ENCODE results near the gene GRIK1.

The GRIK1 gene

DNA sequence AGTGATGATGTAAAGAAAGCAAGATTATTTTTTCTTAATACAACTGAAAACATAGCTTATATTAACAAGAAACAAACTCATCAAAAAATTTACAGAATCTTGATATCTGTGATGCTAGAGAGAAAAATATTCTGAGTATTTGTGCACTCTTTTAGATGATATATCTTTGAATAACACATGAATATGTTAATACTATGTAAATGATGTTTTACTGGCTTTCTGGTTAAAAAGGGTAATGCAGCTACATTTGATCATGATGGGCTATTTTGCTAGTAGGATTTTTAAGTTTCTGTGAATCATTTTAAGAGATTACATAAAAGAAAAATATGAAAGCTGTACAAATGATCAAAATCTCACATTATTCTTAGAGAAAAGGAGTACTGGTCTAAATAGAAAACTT is 114.5 kb downstream of the GRIK1 start:
- no peak overlapping the region for H3K27ac ChIP-seq (ENCODE audit: low read depth, low read length)
- no peaks in the 10 kb centered on the region for H3K27me3 ChIP-seq (ENCODE audit: control insufficient read depth in 5 of 5, insufficient read depth in 4 of 5, low read length in 5 of 5)
- no peak overlapping the region for H3K9ac ChIP-seq (ENCODE audit: low read length in 5 of 5)
- H3K4me1 ChIP-seq (ENCODE audit: control insufficient read depth in 5 of 5, insufficient read depth in 5 of 5, low read length in 5 of 5), result no peaks in the 10 kb centered on the region
- peaks cover 0 to 10% (median 4%) of the 10 kb centered on the region in 5 donors for H3K9me3 ChIP-seq (ENCODE audit: control insufficient read depth in 5 of 5, low read length in 5 of 5)
- no peak overlapping the region for H3K4me3 ChIP-seq (ENCODE audit: low read depth in 1 of 5, low read length in 5 of 5)
- H3K36me3 ChIP-seq (ENCODE audit: control insufficient read depth in 5 of 5, insufficient read depth in 5 of 5, low read length in 5 of 5), result no peaks in the 10 kb centered on the region

GRCh38 chr21:29822064-29822463 is 117.7 kb downstream of the GRIK1 start:
- Histone ChIP-seq H3K36me3 (ENCODE audit: control insufficient read depth in 5 of 5, insufficient read depth in 5 of 5, low read length in 5 of 5) (no peaks in the 10 kb centered on the region), H3K27ac (ENCODE audit: low read depth, low read length) (no peak overlapping the region), H3K9ac (ENCODE audit: low read length in 5 of 5) (no peak overlapping the region), H3K4me3 (ENCODE audit: low read depth in 1 of 5, low read length in 5 of 5) (no peak overlapping the region), H3K27me3 (ENCODE audit: control insufficient read depth in 5 of 5, insufficient read depth in 4 of 5, low read length in 5 of 5) (no peaks in the 10 kb centered on the region), H3K4me1 (ENCODE audit: control insufficient read depth in 5 of 5, insufficient read depth in 5 of 5, low read length in 5 of 5) (no peaks in the 10 kb centered on the region), H3K9me3 (ENCODE audit: control insufficient read depth in 5 of 5, low read length in 5 of 5) (no peaks in the 10 kb centered on the region)

GRCh38 chr21:29821230-29821629 is 118.6 kb downstream of the GRIK1 start:
- Histone ChIP-seq H3K4me1 (ENCODE audit: control insufficient read depth in 5 of 5, insufficient read depth in 5 of 5, low read length in 5 of 5) (no peaks in the 10 kb centered on the region), H3K9me3 (ENCODE audit: control insufficient read depth in 5 of 5, low read length in 5 of 5) (no peaks in the 10 kb centered on the region), H3K9ac (ENCODE audit: low read length in 5 of 5) (no peak overlapping the region), H3K27me3 (ENCODE audit: control insufficient read depth in 5 of 5, insufficient read depth in 4 of 5, low read length in 5 of 5) (no peaks in the 10 kb centered on the region), H3K36me3 (ENCODE audit: control insufficient read depth in 5 of 5, insufficient read depth in 5 of 5, low read length in 5 of 5) (no peaks in the 10 kb centered on the region), H3K27ac (ENCODE audit: low read depth, low read length) (no peak overlapping the region), H3K4me3 (ENCODE audit: low read depth in 1 of 5, low read length in 5 of 5) (no peak overlapping the region)

GRCh38 chr21:29819675-29820326 is 120.0 kb downstream of the GRIK1 start:
- no peak overlapping the region for H3K27ac ChIP-seq (ENCODE audit: low read depth, low read length)
- H3K27me3 ChIP-seq (ENCODE audit: control insufficient read depth in 5 of 5, insufficient read depth in 4 of 5, low read length in 5 of 5), result no peaks in the 10 kb centered on the region
- H3K4me1 ChIP-seq (ENCODE audit: control insufficient read depth in 5 of 5, insufficient read depth in 5 of 5, low read length in 5 of 5), result no peaks in the 10 kb centered on the region
- no peaks in the 10 kb centered on the region for H3K9me3 ChIP-seq (ENCODE audit: control insufficient read depth in 5 of 5, low read length in 5 of 5)
- no peak overlapping the region for H3K9ac ChIP-seq (ENCODE audit: low read length in 5 of 5)
- H3K36me3 ChIP-seq (ENCODE audit: control insufficient read depth in 5 of 5, insufficient read depth in 5 of 5, low read length in 5 of 5), result no peaks in the 10 kb centered on the region
- no peak overlapping the region for H3K4me3 ChIP-seq (ENCODE audit: low read depth in 1 of 5, low read length in 5 of 5)

- Histone ChIP-seq H3K9me3 (ENCODE audit: control insufficient read depth in 5 of 5, low read length in 5 of 5) (no peaks in the 10 kb centered on the region), H3K27me3 (ENCODE audit: control insufficient read depth in 5 of 5, insufficient read depth in 4 of 5, low read length in 5 of 5) (no peaks in the 10 kb centered on the region), H3K27ac (ENCODE audit: low read depth, low read length) (no peak overlapping the region), H3K36me3 (ENCODE audit: control insufficient read depth in 5 of 5, insufficient read depth in 5 of 5, low read length in 5 of 5) (no peaks in the 10 kb centered on the region), H3K4me3 (ENCODE audit: low read depth in 1 of 5, low read length in 5 of 5) (no peak overlapping the region), H3K4me1 (ENCODE audit: control insufficient read depth in 5 of 5, insufficient read depth in 5 of 5, low read length in 5 of 5) (no peaks in the 10 kb centered on the region), H3K9ac (ENCODE audit: low read length in 5 of 5) (no peak overlapping the region)
These were observed 121.3 kb downstream of the GRIK1 start for GRCh38 chr21:29818383-29818921.

- no peak overlapping the region for H3K9ac ChIP-seq (ENCODE audit: low read length in 5 of 5)
- no peaks in the 10 kb centered on the region for H3K27me3 ChIP-seq (ENCODE audit: control insufficient read depth in 5 of 5, insufficient read depth in 4 of 5, low read length in 5 of 5)
- no peak overlapping the region for H3K4me3 ChIP-seq (ENCODE audit: low read depth in 1 of 5, low read length in 5 of 5)
- H3K36me3 ChIP-seq (ENCODE audit: control insufficient read depth in 5 of 5, insufficient read depth in 5 of 5, low read length in 5 of 5), result no peaks in the 10 kb centered on the region
- H3K27ac ChIP-seq (ENCODE audit: low read depth, low read length), result no peak overlapping the region
- H3K4me1 ChIP-seq (ENCODE audit: control insufficient read depth in 5 of 5, insufficient read depth in 5 of 5, low read length in 5 of 5), result no peaks in the 10 kb centered on the region
- no peaks in the 10 kb centered on the region for H3K9me3 ChIP-seq (ENCODE audit: control insufficient read depth in 5 of 5, low read length in 5 of 5)
These were observed 122.3 kb downstream of the GRIK1 start for GRCh38 chr21:29817450-29817849.

- no peak overlapping the region for H3K27ac ChIP-seq (ENCODE audit: low read depth, low read length)
- no peak overlapping the region for H3K9ac ChIP-seq (ENCODE audit: low read length in 5 of 5)
- no peaks in the 10 kb centered on the region for H3K9me3 ChIP-seq (ENCODE audit: control insufficient read depth in 5 of 5, low read length in 5 of 5)
- no peaks in the 10 kb centered on the region for H3K4me1 ChIP-seq (ENCODE audit: control insufficient read depth in 5 of 5, insufficient read depth in 5 of 5, low read length in 5 of 5)
- no peaks in the 10 kb centered on the region for H3K27me3 ChIP-seq (ENCODE audit: control insufficient read depth in 5 of 5, insufficient read depth in 4 of 5, low read length in 5 of 5)
- no peaks in the 10 kb centered on the region for H3K36me3 ChIP-seq (ENCODE audit: control insufficient read depth in 5 of 5, insufficient read depth in 5 of 5, low read length in 5 of 5)
- H3K4me3 ChIP-seq (ENCODE audit: low read depth in 1 of 5, low read length in 5 of 5), result no peak overlapping the region
These were observed 126.8 kb downstream of the GRIK1 start for GRCh38 chr21:29812947-29813346.

DNA sequence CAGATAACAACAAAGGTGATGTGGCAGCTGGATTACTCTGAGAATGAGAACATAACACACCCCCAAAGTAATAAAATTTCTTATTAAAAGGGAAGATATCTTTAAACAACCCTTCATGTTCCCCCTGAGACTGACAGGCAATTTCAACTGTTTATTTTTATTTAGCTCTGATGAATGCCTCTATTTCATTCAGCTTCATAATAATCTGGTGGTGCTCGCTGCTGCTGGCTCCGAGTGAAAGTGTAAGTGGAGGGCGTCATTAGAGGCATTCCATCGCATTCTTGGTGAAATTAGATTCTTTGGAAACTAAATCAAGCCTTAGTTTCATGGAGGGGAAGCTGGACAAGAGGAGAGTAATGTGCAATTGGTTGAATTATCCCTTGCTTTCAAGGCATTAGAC is 128.9 kb downstream of the GRIK1 start:
- no peak overlapping the region for H3K27ac ChIP-seq (ENCODE audit: low read depth, low read length)

GRCh38 chr21:29808153-29808552 is 131.6 kb downstream of the GRIK1 start:
- H3K9ac ChIP-seq (ENCODE audit: low read length in 5 of 5), result no peak overlapping the region
- H3K4me3 ChIP-seq (ENCODE audit: low read depth in 1 of 5, low read length in 5 of 5), result no peak overlapping the region
- H3K36me3 ChIP-seq (ENCODE audit: control insufficient read depth in 5 of 5, insufficient read depth in 5 of 5, low read length in 5 of 5), result no peaks in the 10 kb centered on the region
- H3K27me3 ChIP-seq (ENCODE audit: control insufficient read depth in 5 of 5, insufficient read depth in 4 of 5, low read length in 5 of 5), result no peaks in the 10 kb centered on the region
- no peaks in the 10 kb centered on the region for H3K4me1 ChIP-seq (ENCODE audit: control insufficient read depth in 5 of 5, insufficient read depth in 5 of 5, low read length in 5 of 5)
- no peak overlapping the region for H3K27ac ChIP-seq (ENCODE audit: low read depth, low read length)
- no peaks in the 10 kb centered on the region for H3K9me3 ChIP-seq (ENCODE audit: control insufficient read depth in 5 of 5, low read length in 5 of 5)

More for the DNA sequence above, 128.9 kb downstream of the GRIK1 start:
- no peaks in the 10 kb centered on the region for H3K4me1 ChIP-seq (ENCODE audit: control insufficient read depth in 5 of 5, insufficient read depth in 5 of 5, low read length in 5 of 5)
- H3K9ac ChIP-seq (ENCODE audit: low read length in 5 of 5), result no peak overlapping the region
- H3K36me3 ChIP-seq (ENCODE audit: control insufficient read depth in 5 of 5, insufficient read depth in 5 of 5, low read length in 5 of 5), result no peaks in the 10 kb centered on the region
- no peaks in the 10 kb centered on the region for H3K9me3 ChIP-seq (ENCODE audit: control insufficient read depth in 5 of 5, low read length in 5 of 5)
- H3K4me3 ChIP-seq (ENCODE audit: low read depth in 1 of 5, low read length in 5 of 5), result no peak overlapping the region
- no peaks in the 10 kb centered on the region for H3K27me3 ChIP-seq (ENCODE audit: control insufficient read depth in 5 of 5, insufficient read depth in 4 of 5, low read length in 5 of 5)

- Histone ChIP-seq H3K4me3 (ENCODE audit: low read depth in 1 of 5, low read length in 5 of 5) (no peak overlapping the region), H3K9ac (ENCODE audit: low read length in 5 of 5) (no peak overlapping the region), H3K27ac (ENCODE audit: low read depth, low read length) (no peak overlapping the region), H3K4me1 (ENCODE audit: control insufficient read depth in 5 of 5, insufficient read depth in 5 of 5, low read length in 5 of 5) (no peaks in the 10 kb centered on the region), H3K36me3 (ENCODE audit: control insufficient read depth in 5 of 5, insufficient read depth in 5 of 5, low read length in 5 of 5) (no peaks in the 10 kb centered on the region), H3K9me3 (ENCODE audit: control insufficient read depth in 5 of 5, low read length in 5 of 5) (no peaks in the 10 kb centered on the region), H3K27me3 (ENCODE audit: control insufficient read depth in 5 of 5, insufficient read depth in 4 of 5, low read length in 5 of 5) (no peaks in the 10 kb centered on the region)
These were observed 134.7 kb downstream of the GRIK1 start for GRCh38 chr21:29805105-29805504.

Data from subcutaneous abdominal adipose tissue (tissue), 5 donors.